ENCODE data around the gene EXOC6B. TPM values are rescaled to one million over a fixed set of nuclear protein-coding genes. Genes with fewer than 3 reads are reported as not detected.

The EXOC6B gene
- total and polyA plus RNA-seq, 2 of the 8 experiments (the other 6 are each of a cell fraction or from before 2014, with no cell fraction given), result 13.5 to 33.0 TPM

DNA sequence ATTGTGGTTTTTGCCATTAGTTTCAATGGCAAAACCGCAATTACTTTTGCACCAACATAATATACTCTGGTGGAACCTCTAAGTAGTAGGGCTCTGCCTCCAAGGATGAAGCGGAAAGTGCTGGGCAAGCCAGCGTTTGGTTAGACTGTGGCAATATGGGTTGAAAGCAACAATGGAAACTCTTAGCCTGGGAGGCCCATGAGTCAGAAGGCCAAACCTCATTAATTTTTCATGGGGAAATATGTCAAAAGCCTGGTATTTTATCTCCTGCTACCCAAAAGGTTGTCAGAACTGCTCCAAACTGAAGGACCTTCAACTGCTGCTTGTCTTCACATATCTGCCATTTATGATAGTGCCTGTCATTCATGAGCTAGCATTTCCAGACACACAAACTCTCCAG, 499.1 kb downstream of the EXOC6B start:
- Histone ChIP-seq H3K23ac (ENCODE audit: insufficient read length) (no peak overlapping the region), H2BK20ac (ENCODE audit: low read length) (no peak overlapping the region), H4K91ac (replicated peaks; ENCODE audit: insufficient read length, low read length) (no peak overlapping the region), H2BK5ac (ENCODE audit: low read depth, low read length) (no peak overlapping the region), H3K14ac (ENCODE audit: insufficient read length) (no peak overlapping the region), H2AK5ac (ENCODE audit: low read depth, low read length) (no peak overlapping the region), H2BK12ac (ENCODE audit: low read depth, low read length) (no peak overlapping the region), H3K27me3 (replicated peaks in 1 of 4; ENCODE audit: control insufficient read depth in 3 of 4, extremely low read depth in 1 of 4, insufficient read depth in 3 of 4, low read length in 3 of 4) (no peaks in the 10 kb centered on the region), H3K4me3 (ENCODE audit: extremely low read depth in 1 of 4, insufficient read depth in 2 of 4, low read depth in 3 of 4, low read length in 4 of 4) (no peak overlapping the region), H3K79me2 (ENCODE audit: control insufficient read depth in 1 of 2, insufficient read depth in 2 of 2, low read length in 2 of 2) (no peaks in the 10 kb centered on the region), H4K5ac (ENCODE audit: insufficient read length, low read depth, low read length) (no peak overlapping the region), H3K18ac (ENCODE audit: extremely low read depth, low read length) (no peak overlapping the region), H4K20me1 (replicated peaks in 1 of 2; ENCODE audit: control insufficient read depth in 1 of 2, insufficient read depth in 2 of 2, low read length in 2 of 2) (no peaks in the 10 kb centered on the region), H3K4ac (replicated peaks; ENCODE audit: insufficient read length, low read depth, low read length) (no peak overlapping the region), H3K9me3 (ENCODE audit: insufficient read depth in 2 of 2, low read depth in 1 of 2, low read length in 1 of 2) (no peaks in the 10 kb centered on the region), H3K4me1 (replicated peaks in 1 of 4; ENCODE audit: control insufficient read depth in 3 of 4, insufficient read depth in 4 of 4, low read length in 3 of 4) (no peaks in the 10 kb centered on the region), H3K56ac (replicated peaks; ENCODE audit: insufficient read length, low read depth, low read length) (no peak overlapping the region), H3K36me3 (ENCODE audit: control insufficient read depth in 2 of 4, insufficient read depth in 4 of 4, low read length in 3 of 4) (no peaks in the 10 kb centered on the region), H3K79me1 (ENCODE audit: low read depth, low read length) (no peaks in the 10 kb centered on the region), H2AFZ (ENCODE audit: low read length) (no peak overlapping the region), H2BK15ac (ENCODE audit: low read length) (no peak overlapping the region), H4K8ac (ENCODE audit: extremely low read depth, insufficient read depth, low read length) (no peak overlapping the region), H2BK120ac (replicated peaks; ENCODE audit: low read depth, low read length) (no peak overlapping the region), H3K23me2 (ENCODE audit: low read depth, low read length) (no peaks in the 10 kb centered on the region), H3K4me2 (ENCODE audit: insufficient read depth in 1 of 2, low read depth in 2 of 2, low read length in 2 of 2) (no peak overlapping the region), H3K9ac (replicated peaks in 1 of 4; ENCODE audit: extremely low read depth in 1 of 4, low read depth in 3 of 4, low read length in 3 of 4) (no peak overlapping the region), H3K27ac (ENCODE audit: low read depth, low read length) (no peak overlapping the region)
- 97% methylated on average over 3 of the region's 3 CpGs; no CpG with 5 or more reads in 1 of the 2 experiments for WGBS, 2 experiments (ENCODE audit: extremely low coverage in 1 of 2, insufficient coverage in 1 of 2, insufficient read length in 1 of 2, insufficient replicate concordance in 2 of 2, low coverage in 1 of 2, low lambda C conversion rate in 2 of 2, missing lambda C conversion rate in 1 of 2)
- ChIA-PET POLR2A (ENCODE audit: partially characterized antibody) (no interaction called here), CTCF (ENCODE audit: partially characterized antibody) (interaction anchor here (1.0 to 2.3 kb wide), 12 partner anchors 12 to 420 kb away, joined by 3 to 15 read pairs (median 5); no protein-coding TSS in a partner anchor)
- TF ChIP-seq ASH2L (IDR thresholded peaks at IDR 0.05; ENCODE audit: low read length) (no peak), SP4 (IDR thresholded peaks at IDR 0.05; ENCODE audit: low read length) (no peak), HDAC2 (IDR thresholded peaks at IDR 0.05; ENCODE audit: borderline replicate concordance in 1 of 2, low read depth in 2 of 2, low read length in 2 of 2) (no peak), EGR1 (IDR thresholded peaks at IDR 0.05; ENCODE audit: borderline replicate concordance, low read depth, low read length) (no peak), HDAC6 (IDR thresholded peaks at IDR 0.05; ENCODE audit: low read depth, low read length) (no peak), EP300 (IDR thresholded peaks at IDR 0.05; ENCODE audit: borderline replicate concordance in 1 of 2, low read depth in 2 of 2, low read length in 2 of 2) (no peak)
- DNase-seq (ENCODE audit: low read depth in 1 of 2, low spot score in 2 of 2) (no peak), FAIRE-seq (no peak)
